ENCODE data around the gene PPM1J.
"Not testable (repeated sequence)": the region's sequence is repeated elsewhere in the genome, so short reads cannot be mapped to it uniquely, and the experiment has no call there.

The PPM1J gene

GRCh38 chr1:112721966-112722524 is 6.9 kb upstream of the PPM1J start:
- DNase-seq (ENCODE audit: low read depth) = no peak

- not testable (repeated sequence) for DNase-seq (ENCODE audit: low read depth)
Measured at GRCh38 chr1:112721294-112721693, 6.2 kb upstream of the PPM1J start.

GRCh38 chr1:112720800-112721199 is 5.7 kb upstream of the PPM1J start:
- DNase-seq (ENCODE audit: low read depth) = no peak

GRCh38 chr1:112719706-112720105 is 4.6 kb upstream of the PPM1J start:
- no peak for DNase-seq (ENCODE audit: low read depth)

GRCh38 chr1:112718691-112719418 is 3.7 kb upstream of the PPM1J start:
- DNase-seq (ENCODE audit: low read depth) = peak; percentile 60

GRCh38 chr1:112717263-112717873 is 2.2 kb upstream of the PPM1J start:
- no peak for DNase-seq (ENCODE audit: low read depth)

GRCh38 chr1:112716133-112716720 is 1.1 kb upstream of the PPM1J start:
- peak; percentile 60 for DNase-seq (ENCODE audit: low read depth)

GRCh38 chr1:112714313-112715263 is 544 bp downstream of the PPM1J start:
- no peak for DNase-seq (ENCODE audit: low read depth)

GRCh38 chr1:112713466-112714312 is 1.4 kb downstream of the PPM1J start:
- no peak for DNase-seq (ENCODE audit: low read depth)

- no peak for DNase-seq (ENCODE audit: low read depth)
Measured at GRCh38 chr1:112712701-112713128, 2.4 kb downstream of the PPM1J start.

- DNase-seq (ENCODE audit: low read depth) = no peak
Measured at GRCh38 chr1:112712191-112712590, 2.9 kb downstream of the PPM1J start.

GRCh38 chr1:112711670-112712069 is 3.5 kb downstream of the PPM1J start:
- DNase-seq (ENCODE audit: low read depth) = no peak

- no peak for DNase-seq (ENCODE audit: low read depth)
Measured at GRCh38 chr1:112711041-112711440, 4.1 kb downstream of the PPM1J start.

GRCh38 chr1:112710586-112710985 is 4.5 kb downstream of the PPM1J start:
- DNase-seq (ENCODE audit: low read depth) = no peak

- DNase-seq (ENCODE audit: low read depth) = no peak
Measured at GRCh38 chr1:112710159-112710558, 5.0 kb downstream of the PPM1J start.

GRCh38 chr1:112708489-112708888 is 6.6 kb downstream of the PPM1J start:
- DNase-seq (ENCODE audit: low read depth) = no peak

- DNase-seq (ENCODE audit: low read depth) = no peak
Measured at GRCh38 chr1:112708002-112708448, 7.1 kb downstream of the PPM1J start.

GRCh38 chr1:112707221-112708001 is 7.7 kb downstream of the PPM1J start:
- peak; percentile 41 for DNase-seq (ENCODE audit: low read depth)

GRCh38 chr1:112706505-112707220 is 8.5 kb downstream of the PPM1J start, which contains the start of gene RHOC:
RHOC (minus strand) TSS chr1:112707127; CDS start chr1:112703799, 3,328 bp downstream.
- DNase-seq (ENCODE audit: low read depth) = peak; percentile 23

Data from activated T-helper 1 cell treated with Interleukin-2 at 50 U/mL for 16 hours (primary cell).